ENCODE data around the gene RINT1.
"Not testable (repeated sequence)": the region's sequence is repeated elsewhere in the genome, so short reads cannot be mapped to it uniquely, and the experiment has no call there.

Gene RINT1

GRCh38 chr7:105532709-105533460 lies 884 bp downstream of the RINT1 start:
- no peak for DNase-seq

- DNase-seq = no peak
These were observed 6.3 kb downstream of the RINT1 start for GRCh38 chr7:105538339-105538738.

- DNase-seq = no peak
These were observed 27.9 kb downstream of the RINT1 start for GRCh38 chr7:105559926-105560325.

- DNase-seq = no peak
These were observed 33.2 kb downstream of the RINT1 start for GRCh38 chr7:105565190-105565589.

- DNase-seq = no peak
These were observed 35.0 kb downstream of the RINT1 start for GRCh38 chr7:105567024-105567423.

- no peak for DNase-seq
These were observed 35.8 kb downstream of the RINT1 start for GRCh38 chr7:105567821-105568220.

- no peak for DNase-seq
These were observed 39.9 kb downstream of the RINT1 start for GRCh38 chr7:105571891-105572290.

- no peak for DNase-seq
These were observed 45.2 kb downstream of the RINT1 start for GRCh38 chr7:105577251-105577650.

- no peak for DNase-seq
These were observed 46.5 kb downstream of the RINT1 start for GRCh38 chr7:105578496-105578895.

- no peak for DNase-seq
These were observed 48.2 kb downstream of the RINT1 start for GRCh38 chr7:105580022-105580740.

GRCh38 chr7:105581066-105581811 lies 49.2 kb downstream of the RINT1 start, which contains the start of gene EFCAB10:
Gene EFCAB10, minus strand, starts transcription at chr7:105581493. Its CDS starts 30 bp downstream, at chr7:105581463.
- DNase-seq = peak; percentile 58

GRCh38 chr7:105583061-105583460 lies 51.1 kb downstream of the RINT1 start:
- no peak for DNase-seq

- no peak for DNase-seq
These were observed 52.2 kb downstream of the RINT1 start for GRCh38 chr7:105584165-105584564.

GRCh38 chr7:105585850-105586500 lies 54.0 kb downstream of the RINT1 start:
- no peak for DNase-seq

GRCh38 chr7:105587909-105588635 lies 56.1 kb downstream of the RINT1 start:
- no peak for DNase-seq

- peak; percentile 29 for DNase-seq
These were observed 57.5 kb downstream of the RINT1 start for GRCh38 chr7:105589356-105590077.

- DNase-seq = no peak
These were observed 58.8 kb downstream of the RINT1 start for GRCh38 chr7:105590793-105591192.

GRCh38 chr7:105591522-105591921 lies 59.5 kb downstream of the RINT1 start:
- DNase-seq = no peak

- DNase-seq = no peak
These were observed 62.0 kb downstream of the RINT1 start for GRCh38 chr7:105594034-105594433.

GRCh38 chr7:105596866-105597265 lies 64.9 kb downstream of the RINT1 start:
- DNase-seq = no peak

- DNase-seq = not testable (repeated sequence)
These were observed 67.1 kb downstream of the RINT1 start for GRCh38 chr7:105599080-105599479.

GRCh38 chr7:105599551-105599950 lies 67.5 kb downstream of the RINT1 start:
- no peak for DNase-seq

Data from NCI-H1417 treated with DMSO at 0.1 percent for 48 hours (cell line).